Measurements from ENCODE around the gene NPC2. TPM values are rescaled to one million over a fixed set of nuclear protein-coding genes. Genes with fewer than 3 reads are reported as not detected.

Gene NPC2
- polyA plus RNA-seq, 2 of the 4 experiments (the other 2 are of a cell fraction), result 97.7 to 457 TPM

GRCh38 chr14:74505831-74506230, 12.7 kb upstream of the NPC2 start:
- ATAC-seq, result no peak
- TF ChIP-seq, protein P1, sequence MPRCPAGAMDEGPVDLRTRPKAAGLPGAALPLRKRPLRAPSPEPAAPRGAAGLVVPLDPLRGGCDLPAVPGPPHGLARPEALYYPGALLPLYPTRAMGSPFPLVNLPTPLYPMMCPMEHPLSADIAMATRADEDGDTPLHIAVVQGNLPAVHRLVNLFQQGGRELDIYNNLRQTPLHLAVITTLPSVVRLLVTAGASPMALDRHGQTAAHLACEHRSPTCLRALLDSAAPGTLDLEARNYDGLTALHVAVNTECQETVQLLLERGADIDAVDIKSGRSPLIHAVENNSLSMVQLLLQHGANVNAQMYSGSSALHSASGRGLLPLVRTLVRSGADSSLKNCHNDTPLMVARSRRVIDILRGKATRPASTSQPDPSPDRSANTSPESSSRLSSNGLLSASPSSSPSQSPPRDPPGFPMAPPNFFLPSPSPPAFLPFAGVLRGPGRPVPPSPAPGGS (IDR thresholded peaks at IDR 0.05), result no peak
- no peak for TF ChIP-seq EHMT2 (IDR thresholded peaks at IDR 0.05; ENCODE audit: low read depth)
- TF ChIP-seq ZNF302 (CRISPR knock-in tag; IDR thresholded peaks at IDR 0.05), result no peak
- no peak for TF ChIP-seq FOXS1 (CRISPR knock-in tag; IDR thresholded peaks at IDR 0.05)
- TF ChIP-seq RFX5 (IDR thresholded peaks at IDR 0.05), result no peak
- FAIRE-seq, result no peak
- no peaks in the 10 kb centered on the region for H3K9me3 ChIP-seq
- no peak overlapping the region for H3K4me3 ChIP-seq
- no peak overlapping the region for H3K4me2 ChIP-seq
- ChIA-PET CTCF (interaction anchor here (0.9 to 1.4 kb wide), 3 partner anchors 32 to 107 kb away, joined by 3 to 6 read pairs (median 5); partner anchors contain the start of gene LTBP2), POLR2A (no interaction called here)
- no peak for DNase-seq (ENCODE audit: low read depth in 1 of 2, low spot score in 1 of 2)
- no peak overlapping the region for H3K27ac ChIP-seq
- H3K4me1 ChIP-seq, result peaks cover 12% of the 10 kb centered on the region; the same call in 2 of the 3 replicates
- WGBS (ENCODE audit: missing lambda C conversion rate), result 84% methylated on average over 16 of the region's 17 CpGs

DNA sequence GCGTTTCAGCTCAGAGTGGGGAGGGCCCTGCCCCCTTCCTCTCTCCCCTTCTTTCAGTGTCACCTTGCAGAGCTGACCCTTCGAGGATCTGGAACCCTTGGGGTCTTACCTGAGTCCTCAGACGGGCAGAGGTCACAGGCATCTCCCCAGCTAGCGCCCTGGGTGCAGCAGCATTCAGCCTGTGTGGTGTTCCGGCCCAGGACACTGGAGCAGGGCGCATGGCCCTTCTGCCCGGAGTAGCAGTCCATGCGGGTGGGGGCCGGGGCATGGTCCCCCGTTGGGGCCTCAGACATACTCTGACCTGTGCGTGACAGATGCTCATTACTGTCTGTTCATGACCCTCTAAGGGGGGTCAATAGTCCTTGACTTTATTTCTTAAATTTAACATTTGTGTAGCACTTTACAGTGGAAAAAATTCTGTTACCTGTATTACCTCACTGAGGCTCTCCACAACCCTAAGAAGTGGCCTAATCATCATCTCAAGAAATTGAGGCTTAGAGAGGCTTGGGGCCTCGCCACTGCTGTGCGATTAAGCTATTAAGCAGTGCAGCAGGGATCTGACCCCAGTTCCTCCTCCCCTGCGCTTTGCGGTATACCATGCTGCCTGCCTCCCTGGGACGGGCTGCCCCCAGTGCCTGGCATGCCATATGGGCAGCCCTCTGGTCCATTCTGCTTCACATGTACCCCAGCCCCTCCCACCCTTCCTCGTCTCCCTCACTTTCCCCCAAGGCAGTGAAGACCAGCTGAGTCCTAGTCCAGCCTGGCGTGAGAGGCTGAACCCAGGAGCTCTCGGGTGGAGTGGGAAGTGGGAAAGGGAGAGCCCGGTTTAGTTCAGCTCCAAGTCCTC, 12.0 kb upstream of the NPC2 start:
- ChIA-PET CTCF (interaction anchor here (0.6 to 1.7 kb wide), 5 partner anchors 32 to 330 kb away, joined by 3 to 6 read pairs (median 4); partner anchors contain the start of gene LTBP2), POLR2A (no interaction called here)
- ATAC-seq, result no peak
- TF ChIP-seq EHMT2 (IDR thresholded peaks at IDR 0.05; ENCODE audit: low read depth) (no peak), MAZ (IDR thresholded peaks at IDR 0.05; ENCODE audit: borderline replicate concordance, low read depth, low read length) (no peak), FOSB (CRISPR knock-in tag; IDR thresholded peaks at IDR 0.05) (no peak), REST (IDR thresholded peaks at IDR 0.05) (no peak), CBX8 (IDR thresholded peaks at IDR 0.05) (no peak), POLR2AphosphoS2 (conservative IDR thresholded peaks at IDR 0.05; ENCODE audit: low read length) (no peak), HDAC2 (IDR thresholded peaks at IDR 0.05) (no peak), KDM1A (IDR thresholded peaks at IDR 0.05; ENCODE audit: low read depth) (no peak), ELK1 (IDR thresholded peaks at IDR 0.05; ENCODE audit: low read depth, low read length) (no peak), RCOR1 (IDR thresholded peaks at IDR 0.05; ENCODE audit: low read depth, low read length) (no peak), MYC (IDR thresholded peaks at IDR 0.05; ENCODE audit: borderline replicate concordance, low read length) (no peak), ZNF302 (CRISPR knock-in tag; IDR thresholded peaks at IDR 0.05) (no peak), HOXB5 (CRISPR knock-in tag; IDR thresholded peaks at IDR 0.05) (no peak), SREBF2 (IDR thresholded peaks at IDR 0.05) (no peak), NFE2L2 (conservative IDR thresholded peaks at IDR 0.05; ENCODE audit: low read length) (no peak), MAX (IDR thresholded peaks at IDR 0.05) (no peak), MAFK (IDR thresholded peaks at IDR 0.05; ENCODE audit: partially characterized antibody) (no peak), SMC3 (IDR thresholded peaks at IDR 0.05) (no peak)
- TF ChIP-seq, protein P1 (IDR thresholded peaks at IDR 0.05), result no peak
- TF ChIP-seq, protein P2, sequence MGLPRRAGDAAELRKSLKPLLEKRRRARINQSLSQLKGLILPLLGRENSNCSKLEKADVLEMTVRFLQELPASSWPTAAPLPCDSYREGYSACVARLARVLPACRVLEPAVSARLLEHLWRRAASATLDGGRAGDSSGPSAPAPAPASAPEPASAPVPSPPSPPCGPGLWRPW (IDR thresholded peaks at IDR 0.05), result no peak
- DNase-seq (ENCODE audit: low read depth in 1 of 2, low spot score in 1 of 2), result no peak
- 89% methylated on average over 19 of the region's 20 CpGs for WGBS (ENCODE audit: missing lambda C conversion rate)
- H3K27ac ChIP-seq, result no peak overlapping the region
- H3K4me3 ChIP-seq, result no peak overlapping the region
- H3K4me2 ChIP-seq, result no peak overlapping the region
- H3K4me1 ChIP-seq, result peaks cover 12% of the 10 kb centered on the region; the same call in 2 of the 3 replicates
- FAIRE-seq, result no peak
- H3K9me3 ChIP-seq, result no peaks in the 10 kb centered on the region

All from A549 (cell line).